HG03442 (cell line): ENCODE results near the gene OR5AU1.
"Not testable (repeated sequence)": the region's sequence is repeated elsewhere in the genome, so short reads cannot be mapped to it uniquely, and the experiment has no call there.

ENCODE experiments used
- ATAC-seq: cut with Tn5 transposase; IDR thresholded peaks from one replicate; pipeline ENCODE4 v1.9.1; 2021; ENCODE audit warnings: mild to moderate bottlenecking, moderate library complexity; ENCODE audit not compliant: unreplicated experiment

Gene OR5AU1

DNA sequence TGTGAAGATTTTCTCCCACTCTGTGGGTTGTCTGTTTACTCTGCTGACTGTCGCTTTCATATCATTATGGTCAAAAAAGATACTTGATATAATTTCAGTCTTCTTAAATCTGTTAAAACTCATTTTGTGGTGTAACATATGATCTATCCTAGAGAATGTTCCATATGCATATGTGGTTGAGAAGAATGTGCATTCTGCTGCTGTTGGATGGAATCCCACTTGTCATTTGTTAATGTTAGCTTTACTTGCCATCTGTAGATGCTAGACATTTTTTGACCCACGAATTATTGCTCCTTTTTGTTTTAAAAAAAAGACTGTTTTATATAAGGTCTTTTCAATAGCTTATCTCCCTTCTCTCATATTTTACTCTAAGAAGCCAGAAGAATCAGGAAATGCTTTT lies 26.3 kb upstream of the OR5AU1 start:
- ATAC-seq = no peak

DNA sequence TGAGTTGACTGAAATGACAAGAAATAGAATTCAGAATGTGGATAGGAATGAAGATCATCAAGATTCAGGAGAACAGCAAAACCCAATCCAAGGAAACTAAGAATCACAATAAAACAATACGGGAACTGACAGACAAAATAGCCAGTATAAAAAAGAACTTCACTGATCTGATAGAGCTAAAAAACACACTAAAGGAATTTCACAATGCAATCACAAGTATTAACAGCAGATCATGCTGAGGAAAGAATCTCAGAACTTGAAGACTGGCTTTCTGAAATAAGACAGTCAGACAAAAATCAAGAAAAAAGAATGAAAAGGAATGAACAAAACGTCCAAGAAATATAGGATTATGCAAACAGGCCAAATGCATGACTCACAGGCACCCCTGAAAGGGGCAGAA lies 15.3 kb upstream of the OR5AU1 start:
- ATAC-seq = no peak

DNA sequence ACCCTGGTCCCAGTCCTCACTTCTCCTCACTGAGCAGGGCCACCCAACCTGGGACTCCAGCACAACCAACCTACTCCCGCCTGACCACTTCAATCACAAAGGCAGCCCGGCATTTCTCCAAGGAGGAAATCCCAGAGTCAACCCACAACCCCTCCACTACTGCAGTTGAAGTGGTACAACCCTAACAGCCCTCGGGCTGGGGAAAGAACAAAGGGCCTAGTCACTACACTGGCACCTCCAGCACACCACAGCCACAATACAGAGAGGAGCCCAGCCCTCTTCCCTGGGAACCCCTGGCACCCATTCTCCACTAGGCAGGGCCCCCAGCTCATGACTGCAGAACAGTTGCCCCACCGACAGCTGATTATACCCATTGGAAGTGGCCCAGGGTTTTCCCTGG lies 13.7 kb upstream of the OR5AU1 start:
- ATAC-seq = no peak

GRCh38 chr14:21168055-21168454 lies 12.2 kb upstream of the OR5AU1 start:
- ATAC-seq = no peak

- not testable (repeated sequence) for ATAC-seq
Observed at GRCh38 chr14:21165670-21166069, 9.8 kb upstream of the OR5AU1 start.

GRCh38 chr14:21165002-21165605 lies 9.2 kb upstream of the OR5AU1 start:
- not testable (repeated sequence) for ATAC-seq

DNA sequence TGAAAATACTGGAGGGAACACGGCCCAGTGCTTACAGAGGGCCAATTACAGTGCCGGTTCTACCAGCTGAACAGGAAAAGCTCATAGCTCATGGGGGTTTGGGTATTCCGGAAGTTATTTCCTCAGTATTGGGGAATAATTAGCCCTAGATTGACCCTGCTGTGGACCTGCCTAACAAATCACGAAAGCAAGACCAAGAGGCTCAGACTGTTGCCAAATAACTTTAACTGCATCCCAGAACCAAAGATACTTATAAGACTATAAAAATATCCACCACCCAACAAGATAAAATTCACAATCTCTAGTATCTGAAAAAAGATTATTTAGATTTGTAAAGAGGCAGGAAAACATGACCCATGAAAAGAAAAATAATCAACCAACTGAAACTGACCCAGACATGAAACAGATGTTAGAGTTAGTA lies 8.0 kb upstream of the OR5AU1 start:
- ATAC-seq = no peak

GRCh38 chr14:21162081-21162480 lies 6.2 kb upstream of the OR5AU1 start:
- ATAC-seq = no peak

DNA sequence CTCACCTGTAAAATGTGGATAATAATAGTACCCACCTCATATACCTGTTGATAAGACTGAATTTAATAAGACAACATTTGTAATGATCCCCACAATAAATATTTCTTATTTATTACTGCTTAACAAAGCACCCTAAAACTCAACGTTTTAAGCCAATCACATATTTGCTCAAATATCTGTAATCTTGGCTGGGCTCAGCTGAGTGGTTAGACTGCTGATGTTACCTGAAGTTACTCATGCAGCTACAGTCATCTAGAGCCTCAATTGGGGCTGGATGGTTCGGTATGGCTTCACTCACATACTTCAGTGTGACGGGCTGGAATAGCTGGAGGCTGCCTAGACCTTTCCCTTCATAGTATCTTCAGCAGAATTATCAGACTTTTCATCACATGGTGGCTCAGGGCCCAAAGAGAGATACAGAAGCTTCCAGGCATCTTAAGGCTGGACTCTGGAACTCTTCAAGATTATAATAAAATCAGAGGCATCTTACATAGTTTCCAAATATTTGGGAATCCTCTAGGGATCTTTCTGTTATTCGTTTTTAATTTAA lies 4.3 kb upstream of the OR5AU1 start:
- no peak for ATAC-seq

DNA sequence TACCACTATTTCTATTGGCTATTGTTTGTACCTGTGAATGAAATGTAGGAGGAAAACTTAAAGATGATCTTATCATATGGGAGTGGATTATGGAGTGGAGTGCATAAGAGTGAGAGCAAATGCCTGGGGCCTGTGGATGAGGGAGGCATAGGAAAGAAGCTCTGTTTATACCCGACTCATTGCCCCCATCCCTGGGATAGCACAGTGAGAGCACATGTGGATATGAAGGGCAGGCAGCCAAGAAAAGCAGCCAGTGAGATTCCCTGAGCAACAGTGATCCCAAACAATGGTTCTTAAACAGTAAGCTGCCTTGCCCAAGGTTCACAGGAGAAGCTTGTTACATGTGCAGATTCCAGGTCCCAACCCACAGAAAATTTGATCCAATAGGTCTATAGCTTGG lies 2.3 kb upstream of the OR5AU1 start:
- not testable (repeated sequence) for ATAC-seq

GRCh38 chr14:21149641-21150367 lies 6.1 kb downstream of the OR5AU1 start:
- no peak for ATAC-seq

- ATAC-seq = no peak
Observed at GRCh38 chr14:21145437-21145836, 10.4 kb downstream of the OR5AU1 start.

DNA sequence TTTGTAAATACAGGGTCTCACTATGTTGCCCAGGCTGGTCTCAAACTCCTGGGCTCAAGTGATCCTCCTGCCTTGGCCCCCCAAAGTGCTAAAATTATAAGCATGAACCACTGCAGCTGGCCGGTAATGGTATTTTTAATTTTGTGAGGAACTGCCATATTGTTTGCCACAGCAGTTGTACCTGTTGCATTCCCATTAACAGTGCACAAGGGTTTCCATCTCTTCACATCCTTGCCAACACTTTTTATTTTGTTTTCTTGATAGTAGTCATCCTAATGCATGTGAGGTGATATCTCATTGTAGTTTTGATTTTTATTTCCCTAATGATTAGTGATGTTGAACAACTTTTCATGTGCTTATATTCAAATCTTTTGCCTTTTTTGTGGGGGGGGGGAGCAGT lies 13.5 kb downstream of the OR5AU1 start:
- no peak for ATAC-seq

- ATAC-seq = no peak
Observed at GRCh38 chr14:21136024-21136423, 19.8 kb downstream of the OR5AU1 start.

- no peak for ATAC-seq
Observed at GRCh38 chr14:21133901-21134300, 22.0 kb downstream of the OR5AU1 start.

DNA sequence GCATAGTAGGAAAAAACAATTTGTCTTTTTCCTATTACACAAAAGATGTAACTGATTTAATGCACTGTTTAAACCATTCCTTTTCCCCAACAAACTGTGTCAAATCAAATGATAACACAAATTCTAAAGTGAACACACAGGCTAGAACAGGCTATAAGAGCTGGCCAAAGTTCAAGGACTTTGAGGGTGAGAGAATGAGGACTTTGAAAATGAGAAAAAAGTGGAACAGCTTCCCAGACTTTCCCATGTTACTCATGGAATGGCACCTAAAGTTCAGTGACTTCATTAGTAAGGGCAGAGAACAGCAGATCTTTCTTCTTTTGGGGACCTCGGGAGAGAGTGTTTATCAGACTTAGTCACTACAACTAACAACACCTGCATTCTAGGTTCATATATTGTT lies 32.4 kb downstream of the OR5AU1 start:
- no peak for ATAC-seq

GRCh38 chr14:21121122-21121521 lies 34.7 kb downstream of the OR5AU1 start:
- ATAC-seq = no peak

DNA sequence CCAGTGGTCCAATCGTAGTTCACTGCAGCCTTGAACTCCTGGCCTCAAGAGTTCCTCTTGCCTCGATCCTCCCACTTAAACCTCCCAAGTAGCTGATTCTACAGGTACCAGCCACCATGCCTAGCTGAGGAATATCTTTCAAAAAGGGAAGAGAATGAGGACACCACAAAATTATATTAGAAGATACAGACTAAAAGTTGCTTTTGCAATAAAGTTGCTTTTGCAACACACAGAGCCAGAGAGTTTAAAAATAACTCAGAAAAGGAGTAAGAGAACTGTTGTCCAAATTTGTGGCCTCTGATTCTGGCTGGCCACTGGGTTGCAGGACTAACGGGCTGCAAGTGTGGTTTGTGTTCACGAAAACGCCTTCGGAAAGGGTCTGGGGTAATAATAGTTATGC lies 35.2 kb downstream of the OR5AU1 start:
- ATAC-seq = no peak

GRCh38 chr14:21118933-21119332 lies 36.9 kb downstream of the OR5AU1 start:
- no peak for ATAC-seq

GRCh38 chr14:21113369-21113768 lies 42.5 kb downstream of the OR5AU1 start:
- no peak for ATAC-seq

- ATAC-seq = no peak
Observed at GRCh38 chr14:21112255-21112654, 43.6 kb downstream of the OR5AU1 start.

DNA sequence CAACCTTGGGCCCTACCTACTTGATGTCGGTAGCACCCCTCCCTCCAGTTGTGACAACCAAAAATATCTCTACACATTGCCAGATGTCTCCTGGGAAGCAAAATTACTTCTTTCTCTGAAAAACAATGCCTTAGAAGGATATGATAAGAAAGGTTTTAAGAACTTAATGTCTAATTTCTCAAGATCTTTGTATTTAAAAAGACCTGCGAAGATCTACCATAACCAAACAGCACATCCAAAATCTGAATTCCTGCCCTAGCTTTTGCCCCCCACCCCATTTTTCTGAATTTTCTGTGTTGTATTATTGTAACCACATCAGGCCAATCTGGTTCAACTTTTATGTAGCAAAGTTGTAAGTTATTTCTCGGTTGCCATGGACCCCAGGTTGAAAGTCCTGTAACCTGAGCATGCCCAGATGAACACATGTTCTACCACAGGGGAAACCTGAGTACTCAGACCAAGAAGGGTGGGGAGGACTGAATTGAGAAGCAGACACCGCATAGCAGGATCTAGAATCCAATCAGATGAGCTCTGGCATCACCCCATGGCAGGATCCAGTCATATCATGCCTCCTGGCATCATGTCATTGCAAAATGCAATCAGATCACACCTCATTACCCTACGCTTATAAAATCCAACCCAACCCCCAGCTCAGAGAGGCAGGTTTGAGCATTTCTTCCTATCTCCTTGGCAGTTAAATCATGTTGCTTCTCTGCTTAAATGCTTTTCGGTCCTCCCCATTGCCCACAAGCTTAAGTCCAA lies 46.3 kb downstream of the OR5AU1 start:
- peak; percentile 65 for ATAC-seq
